ENCODE measurements around the gene GDF7.

The GDF7 gene

DNA sequence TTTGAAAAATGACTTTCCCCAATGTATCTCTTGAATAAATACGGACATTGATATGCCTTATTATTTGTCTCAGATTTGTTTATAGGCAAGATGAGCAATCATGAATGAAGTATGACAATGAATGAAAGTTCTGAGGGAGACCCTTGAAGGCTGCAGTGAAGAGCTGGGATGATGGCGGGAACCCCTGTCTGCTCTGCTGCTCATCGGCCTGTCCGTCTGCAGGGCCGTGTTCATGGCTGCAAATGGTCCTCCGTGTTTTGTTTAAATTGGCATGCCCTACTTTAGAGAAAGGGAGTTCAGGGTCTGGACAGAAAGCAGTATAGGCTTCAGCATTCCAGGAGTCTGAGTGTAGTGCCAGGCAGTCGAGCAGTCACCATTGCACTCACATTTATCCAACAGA lies 14.8 kb upstream of the GDF7 start:
- TF ChIP-seq EP300 (IDR thresholded peaks at IDR 0.05; ENCODE audit: borderline replicate concordance) (no peak), CREB1 (IDR thresholded peaks at IDR 0.05; ENCODE audit: low read depth) (no peak), FOXM1 (IDR thresholded peaks at IDR 0.05; ENCODE audit: borderline replicate concordance, low read depth) (no peak), RAD21 (IDR thresholded peaks at IDR 0.05; ENCODE audit: low read depth) (no peak), ZBTB7A (IDR thresholded peaks at IDR 0.05; ENCODE audit: low read depth) (no peak), YY1 (IDR thresholded peaks at IDR 0.05; ENCODE audit: low read depth) (no peak), TAF1 (IDR thresholded peaks at IDR 0.05; ENCODE audit: low read depth) (no peak), TCF12 (IDR thresholded peaks at IDR 0.05; ENCODE audit: low read depth) (no peak), EGR1 (IDR thresholded peaks at IDR 0.05) (no peak), CEBPB (IDR thresholded peaks at IDR 0.05) (no peak), NFIC (IDR thresholded peaks at IDR 0.05) (no peak), TEAD4 (IDR thresholded peaks at IDR 0.05) (no peak)
- TF ChIP-seq, protein P1, sequence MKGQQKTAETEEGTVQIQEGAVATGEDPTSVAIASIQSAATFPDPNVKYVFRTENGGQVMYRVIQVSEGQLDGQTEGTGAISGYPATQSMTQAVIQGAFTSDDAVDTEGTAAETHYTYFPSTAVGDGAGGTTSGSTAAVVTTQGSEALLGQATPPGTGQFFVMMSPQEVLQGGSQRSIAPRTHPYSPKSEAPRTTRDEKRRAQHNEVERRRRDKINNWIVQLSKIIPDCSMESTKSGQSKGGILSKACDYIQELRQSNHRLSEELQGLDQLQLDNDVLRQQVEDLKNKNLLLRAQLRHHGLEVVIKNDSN (IDR thresholded peaks at IDR 0.05): no peak
- TF ChIP-seq, protein P2, sequence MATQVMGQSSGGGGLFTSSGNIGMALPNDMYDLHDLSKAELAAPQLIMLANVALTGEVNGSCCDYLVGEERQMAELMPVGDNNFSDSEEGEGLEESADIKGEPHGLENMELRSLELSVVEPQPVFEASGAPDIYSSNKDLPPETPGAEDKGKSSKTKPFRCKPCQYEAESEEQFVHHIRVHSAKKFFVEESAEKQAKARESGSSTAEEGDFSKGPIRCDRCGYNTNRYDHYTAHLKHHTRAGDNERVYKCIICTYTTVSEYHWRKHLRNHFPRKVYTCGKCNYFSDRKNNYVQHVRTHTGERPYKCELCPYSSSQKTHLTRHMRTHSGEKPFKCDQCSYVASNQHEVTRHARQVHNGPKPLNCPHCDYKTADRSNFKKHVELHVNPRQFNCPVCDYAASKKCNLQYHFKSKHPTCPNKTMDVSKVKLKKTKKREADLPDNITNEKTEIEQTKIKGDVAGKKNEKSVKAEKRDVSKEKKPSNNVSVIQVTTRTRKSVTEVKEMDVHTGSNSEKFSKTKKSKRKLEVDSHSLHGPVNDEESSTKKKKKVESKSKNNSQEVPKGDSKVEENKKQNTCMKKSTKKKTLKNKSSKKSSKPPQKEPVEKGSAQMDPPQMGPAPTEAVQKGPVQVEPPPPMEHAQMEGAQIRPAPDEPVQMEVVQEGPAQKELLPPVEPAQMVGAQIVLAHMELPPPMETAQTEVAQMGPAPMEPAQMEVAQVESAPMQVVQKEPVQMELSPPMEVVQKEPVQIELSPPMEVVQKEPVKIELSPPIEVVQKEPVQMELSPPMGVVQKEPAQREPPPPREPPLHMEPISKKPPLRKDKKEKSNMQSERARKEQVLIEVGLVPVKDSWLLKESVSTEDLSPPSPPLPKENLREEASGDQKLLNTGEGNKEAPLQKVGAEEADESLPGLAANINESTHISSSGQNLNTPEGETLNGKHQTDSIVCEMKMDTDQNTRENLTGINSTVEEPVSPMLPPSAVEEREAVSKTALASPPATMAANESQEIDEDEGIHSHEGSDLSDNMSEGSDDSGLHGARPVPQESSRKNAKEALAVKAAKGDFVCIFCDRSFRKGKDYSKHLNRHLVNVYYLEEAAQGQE (IDR thresholded peaks at IDR 0.05; ENCODE audit: low read depth): no peak
- TF ChIP-seq, protein P3, sequence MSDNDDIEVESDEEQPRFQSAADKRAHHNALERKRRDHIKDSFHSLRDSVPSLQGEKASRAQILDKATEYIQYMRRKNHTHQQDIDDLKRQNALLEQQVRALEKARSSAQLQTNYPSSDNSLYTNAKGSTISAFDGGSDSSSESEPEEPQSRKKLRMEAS (IDR thresholded peaks at IDR 0.05): no peak

DNA sequence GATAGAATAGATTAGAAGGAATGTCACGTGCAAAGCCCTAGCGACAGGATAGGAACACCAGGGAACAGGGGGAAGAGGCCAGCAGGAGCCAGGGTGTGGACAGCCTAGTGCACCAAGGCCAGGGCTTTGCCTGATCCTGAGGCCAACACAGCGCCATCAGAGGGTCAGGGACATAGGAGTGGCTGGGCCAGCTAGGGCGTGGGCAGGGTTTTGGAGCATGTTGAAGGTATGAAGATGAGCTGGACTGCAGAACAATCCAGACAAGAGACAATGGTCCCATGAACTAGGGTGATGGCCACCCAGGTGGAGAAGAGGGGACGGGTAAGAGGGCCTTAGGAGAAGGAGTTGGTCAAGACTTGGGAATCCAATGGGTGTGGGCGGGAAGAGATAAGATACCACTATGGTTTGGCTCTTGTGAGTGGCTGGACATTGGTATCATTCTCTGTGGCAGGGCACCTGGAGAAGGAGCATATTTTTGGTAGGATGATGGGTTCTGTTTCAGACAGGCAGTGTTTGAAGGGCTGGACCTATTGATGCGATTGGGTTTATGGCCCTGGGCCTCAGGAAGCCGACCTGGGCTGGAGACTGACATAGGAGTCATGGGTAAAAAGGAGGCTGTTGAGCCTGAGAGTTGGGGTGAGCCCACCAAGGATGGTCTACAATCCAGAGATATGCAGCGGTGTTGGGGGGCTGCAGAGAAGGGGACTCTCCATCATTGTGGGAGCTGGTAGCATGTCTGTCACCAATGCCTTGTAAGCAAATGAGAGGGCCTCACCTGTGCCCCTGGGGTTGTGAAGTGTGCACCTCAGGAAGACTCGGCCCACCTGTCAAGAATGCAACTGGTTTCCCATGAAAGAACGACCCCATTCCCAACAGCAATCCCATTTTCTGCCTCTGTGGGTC lies 14.0 kb upstream of the GDF7 start:
- TF ChIP-seq CEBPB (IDR thresholded peaks at IDR 0.05) (no peak), RAD21 (IDR thresholded peaks at IDR 0.05; ENCODE audit: low read depth) (no peak), TCF12 (IDR thresholded peaks at IDR 0.05; ENCODE audit: low read depth) (no peak), TAF1 (IDR thresholded peaks at IDR 0.05; ENCODE audit: low read depth) (no peak), CREB1 (IDR thresholded peaks at IDR 0.05; ENCODE audit: low read depth) (no peak), EP300 (IDR thresholded peaks at IDR 0.05; ENCODE audit: borderline replicate concordance) (no peak), NFIC (IDR thresholded peaks at IDR 0.05) (no peak), FOXM1 (IDR thresholded peaks at IDR 0.05; ENCODE audit: borderline replicate concordance, low read depth) (no peak), EGR1 (IDR thresholded peaks at IDR 0.05) (no peak), TEAD4 (IDR thresholded peaks at IDR 0.05) (no peak)
- TF ChIP-seq, protein P1 (IDR thresholded peaks at IDR 0.05): no peak
- TF ChIP-seq, protein P2 (IDR thresholded peaks at IDR 0.05; ENCODE audit: low read depth): no peak
- TF ChIP-seq, protein P3 (IDR thresholded peaks at IDR 0.05): no peak

DNA sequence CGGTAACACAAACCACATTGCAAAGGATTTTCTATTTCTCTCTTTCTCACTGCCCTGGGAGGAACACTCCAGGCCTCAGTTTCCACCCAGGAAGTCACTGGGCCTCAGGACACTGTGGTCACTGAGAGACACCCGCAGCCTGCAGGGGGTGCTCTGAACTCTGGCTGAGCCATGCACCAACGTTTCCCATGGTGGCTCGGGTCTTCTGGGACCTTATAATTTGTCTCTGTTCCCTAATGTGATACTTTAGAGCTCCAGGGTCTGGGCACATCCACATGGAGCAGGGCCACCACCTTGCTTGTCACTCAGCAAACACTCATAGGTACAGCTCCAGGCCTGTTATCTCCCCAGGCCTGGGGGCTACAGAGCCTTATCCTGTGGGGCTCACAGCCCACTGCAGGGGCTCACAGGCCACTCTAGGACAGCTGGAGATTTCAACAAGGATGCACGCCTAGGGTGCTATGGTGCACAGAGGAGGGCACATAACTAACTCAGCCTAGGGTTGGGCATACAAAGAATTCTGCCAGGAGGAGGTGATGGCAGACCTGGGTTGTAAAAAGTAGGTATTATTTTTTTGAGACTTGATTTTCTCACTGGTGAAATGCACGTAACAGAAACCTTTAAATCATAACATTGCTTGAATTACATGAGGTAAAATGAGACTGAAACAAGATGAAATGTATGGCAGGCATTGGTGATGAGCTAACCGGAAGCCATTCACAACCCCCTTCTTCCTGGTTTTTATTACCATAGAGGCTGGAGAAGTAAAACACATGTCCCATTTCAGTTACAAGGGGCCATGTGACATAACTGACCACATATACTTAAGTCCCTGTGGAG lies 13.0 kb upstream of the GDF7 start:
- TF ChIP-seq ZBTB7A (IDR thresholded peaks at IDR 0.05; ENCODE audit: low read depth) (no peak), TEAD4 (IDR thresholded peaks at IDR 0.05) (no peak), NFIC (IDR thresholded peaks at IDR 0.05) (no peak), CREB1 (IDR thresholded peaks at IDR 0.05; ENCODE audit: low read depth) (no peak), FOXM1 (IDR thresholded peaks at IDR 0.05; ENCODE audit: borderline replicate concordance, low read depth) (no peak), TAF1 (IDR thresholded peaks at IDR 0.05; ENCODE audit: low read depth) (no peak), EP300 (IDR thresholded peaks at IDR 0.05; ENCODE audit: borderline replicate concordance) (no peak), EGR1 (IDR thresholded peaks at IDR 0.05) (no peak), CEBPB (IDR thresholded peaks at IDR 0.05) (no peak), TCF12 (IDR thresholded peaks at IDR 0.05; ENCODE audit: low read depth) (no peak), RAD21 (IDR thresholded peaks at IDR 0.05; ENCODE audit: low read depth) (no peak), YY1 (IDR thresholded peaks at IDR 0.05; ENCODE audit: low read depth) (no peak)
- TF ChIP-seq, protein P1 (IDR thresholded peaks at IDR 0.05): no peak
- TF ChIP-seq, protein P3 (IDR thresholded peaks at IDR 0.05): no peak
- TF ChIP-seq, protein P2 (IDR thresholded peaks at IDR 0.05; ENCODE audit: low read depth): no peak

All from Ishikawa (cell line).